ENCODE results near the gene BEND6. TPM values are rescaled to one million over a fixed set of nuclear protein-coding genes. Genes with fewer than 3 reads are reported as not detected.

Gene BEND6
- total and polyA plus RNA-seq, 2 of the 13 experiments (the other 11 are each of a cell fraction or from before 2014, with no cell fraction given) = 0.20 to 0.21 TPM

DNA sequence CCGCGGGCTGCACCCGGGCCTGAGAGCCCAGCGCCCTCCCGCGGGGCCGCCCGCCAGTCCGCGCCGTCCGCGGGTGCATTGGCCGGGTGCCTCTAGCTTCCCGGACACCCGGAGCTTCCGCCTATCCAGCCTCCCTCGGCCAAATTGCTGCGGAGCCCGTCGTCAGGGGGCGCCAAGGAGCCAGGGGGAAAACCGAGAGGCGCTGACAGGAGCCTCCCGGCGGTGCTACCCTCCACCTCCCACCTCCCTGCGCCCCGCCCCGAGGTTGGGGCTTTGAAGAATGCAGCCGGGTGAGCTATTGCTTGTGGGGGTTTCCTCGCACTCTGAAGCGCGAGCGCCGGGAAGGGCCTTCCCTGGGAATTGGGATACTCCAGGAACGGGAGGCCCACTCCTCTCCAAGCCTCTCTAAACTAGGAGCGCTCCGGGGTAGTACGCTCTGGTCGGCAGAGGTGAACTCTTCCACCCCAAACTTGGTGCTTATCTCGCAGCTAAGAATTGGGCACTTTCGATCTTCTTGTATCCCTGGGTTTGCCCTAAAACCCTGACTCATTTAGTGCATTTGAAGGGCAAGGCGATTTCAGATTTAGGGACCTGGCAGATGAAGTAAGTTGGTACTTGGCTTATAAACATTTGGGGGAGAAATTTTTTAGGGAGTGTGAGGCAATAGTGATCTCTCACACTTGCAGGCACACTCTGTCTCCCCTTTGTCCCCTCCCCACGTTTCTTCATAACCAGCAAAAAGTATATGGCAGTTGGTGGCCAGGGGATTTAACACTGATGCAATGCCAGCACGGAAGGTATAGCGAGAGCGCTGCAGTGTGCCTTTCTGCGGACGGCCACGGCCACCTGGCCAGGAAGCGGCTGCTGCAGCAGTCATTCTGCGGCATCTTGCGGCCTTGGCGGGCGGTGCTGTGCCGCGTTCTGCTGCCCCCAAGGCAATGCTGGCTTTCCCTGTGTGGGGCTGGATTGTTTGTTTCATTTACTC lies 556 bp downstream of the BEND6 start (continued):
- no peak for TF ChIP-seq ZNF512B (CRISPR knock-in tag; IDR thresholded peaks at IDR 0.05; ENCODE audit: borderline replicate concordance)
- TF ChIP-seq IKZF4 (CRISPR knock-in tag; IDR thresholded peaks at IDR 0.05; ENCODE audit: borderline replicate concordance, low read depth, not compliant biosample characterization) = no peak
- no peak for TF ChIP-seq SMAD1 (CRISPR knock-in tag; IDR thresholded peaks at IDR 0.05; ENCODE audit: borderline replicate concordance, low read depth)
- TF ChIP-seq JUNB (CRISPR knock-in tag; IDR thresholded peaks at IDR 0.05; ENCODE audit: borderline replicate concordance) = no peak

DNA sequence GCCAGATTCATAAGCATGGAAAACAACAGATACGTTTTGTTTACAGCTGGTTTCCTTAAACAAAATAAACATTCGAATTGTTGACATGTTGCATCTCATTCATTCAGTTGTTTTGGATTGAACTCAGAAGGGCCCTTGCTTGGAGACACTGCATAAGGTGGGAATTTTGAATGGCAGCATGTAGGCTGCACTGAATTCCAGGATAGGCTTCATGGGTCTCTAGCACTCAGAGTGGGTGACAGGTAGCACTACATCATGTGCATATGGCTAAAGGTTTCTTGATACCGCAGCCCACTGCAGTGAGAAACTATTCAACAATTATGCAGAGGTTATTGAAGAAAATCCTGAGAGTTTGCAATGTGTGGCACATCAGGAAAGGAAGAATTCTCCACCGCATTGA lies 1.6 kb downstream of the BEND6 start:
- ChIA-PET CTCF (ENCODE audit: low intra/inter-chr PET ratio, low total read pairs) (interaction anchor here (1.1 kb wide), 1 partner anchor 360 kb away, joined by 4 read pairs; no protein-coding TSS in a partner anchor), POLR2A (no interaction called here)
- Histone ChIP-seq H3K4me1 (ENCODE audit: insufficient read depth, low read length) (peaks cover 14% of the 10 kb centered on the region), H3K36me3 (replicated peaks in 1 of 2; ENCODE audit: control insufficient read depth in 1 of 2, insufficient read depth in 2 of 2, low read length in 2 of 2) (no peaks in the 10 kb centered on the region), H2AFZ (ENCODE audit: low read length) (no peak overlapping the region), H3K27ac (ENCODE audit: extremely low read length, insufficient read depth, low read length) (no peak overlapping the region), H3K79me2 (ENCODE audit: insufficient read depth, low read length) (no peaks in the 10 kb centered on the region), H3K27me3 (ENCODE audit: control insufficient read depth in 1 of 2, insufficient read depth in 2 of 2, low read length in 2 of 2) (peaks cover 0 to 14% of the 10 kb centered on the region in 2 experiments; a peak in 3 of 5 replicates), H3K4me3 (replicated peaks in 1 of 3; ENCODE audit: insufficient read depth in 1 of 3, low read depth in 2 of 3, low read length in 3 of 3) (no peak overlapping the region), H3K4me2 (ENCODE audit: low read depth, low read length) (no peak overlapping the region), H3K9me3 (ENCODE audit: low read length) (no peaks in the 10 kb centered on the region), H4K20me1 (ENCODE audit: insufficient read depth, low read length) (no peaks in the 10 kb centered on the region), H3K9ac (ENCODE audit: insufficient read depth, low read depth, low read length) (no peak overlapping the region)
- in situ Hi-C loops (cut with HindIII; ENCODE audit: extremely low pct_ligation_motif_present, low pct_unique_long_range_greater_than_20kb) (no loop called here), intact Hi-C loops (cut with micrococcal nuclease; ENCODE audit: unreplicated experiment) (loop anchor here (5.0 to 10.0 kb wide), 3 partner anchors 91 to 216 kb away; partner anchors contain the start of genes BAG2, KIAA1586 and ZNF451)
- 22% methylated on average over 4 of the region's 4 CpGs for WGBS (ENCODE audit: low lambda C conversion rate)
- FAIRE-seq = no peak
- no TSS peak for BruUV-seq (replicated peaks)
- ATAC-seq = no peak
- no peak for DNase-seq (ENCODE audit: low spot score)
- TF ChIP-seq ZNF230 (CRISPR knock-in tag; IDR thresholded peaks at IDR 0.05) (no peak), RCOR2 (CRISPR knock-in tag; IDR thresholded peaks at IDR 0.05) (no peak), NFAT5 (CRISPR knock-in tag; IDR thresholded peaks at IDR 0.05) (no peak), RARA (CRISPR knock-in tag; IDR thresholded peaks at IDR 0.05) (no peak)
